ENCODE results near the gene CACNB3. TPM values are rescaled to one million over a fixed set of nuclear protein-coding genes. Genes with fewer than 3 reads are reported as not detected.

CACNB3 gene
- total RNA-seq, 1 experiment from 2014 or later = 7.0 TPM

DNA sequence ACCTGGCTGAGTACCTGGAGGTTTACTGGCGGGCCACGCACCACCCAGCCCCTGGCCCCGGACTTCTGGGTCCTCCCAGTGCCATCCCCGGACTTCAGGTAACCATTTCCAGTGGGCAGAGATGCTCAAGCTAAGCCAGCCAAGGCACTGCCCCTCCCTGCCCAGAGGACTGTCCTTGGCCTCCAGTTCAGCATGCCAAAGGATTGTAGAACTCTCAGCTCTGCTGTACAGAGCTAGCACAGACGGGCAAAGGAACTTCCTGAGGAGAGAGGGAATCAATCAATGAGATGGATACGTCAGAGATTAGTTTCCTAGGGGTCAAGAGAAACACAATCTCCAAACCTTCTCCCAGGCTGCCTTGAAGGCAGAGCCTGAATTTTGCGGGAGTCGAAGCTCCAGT is 8.7 kb downstream of the CACNB3 start:
- BruUV-seq (replicated peaks) = no TSS peak
- Mint-ChIP-seq H3K27me3 (ENCODE audit: insufficient read depth, unreplicated experiment) (no peaks in the 10 kb centered on the region), H3K27ac (ENCODE audit: low read depth, unreplicated experiment) (no peak overlapping the region), H3K9me3 (ENCODE audit: unreplicated experiment) (no peaks in the 10 kb centered on the region), H3K36me3 (ENCODE audit: insufficient read depth, unreplicated experiment) (peaks cover 33% of the 10 kb centered on the region), H3K4me1 (ENCODE audit: insufficient read depth, unreplicated experiment) (peaks cover 10% of the 10 kb centered on the region), H3K4me3 (ENCODE audit: unreplicated experiment) (no peak overlapping the region)
- ChIA-PET POLR2A (interaction anchor here (0.6 to 4.3 kb wide), 5 partner anchors 11 to 111 kb away, joined by 3 to 32 read pairs (median 3); partner anchors contain the start of gene CACNB3), CTCF (interaction anchor here (0.6 to 6.7 kb wide), 7 partner anchors 8 to 240 kb away, joined by 3 to 46 read pairs (median 4); no protein-coding TSS in a partner anchor)
- TF ChIP-seq, protein P1, sequence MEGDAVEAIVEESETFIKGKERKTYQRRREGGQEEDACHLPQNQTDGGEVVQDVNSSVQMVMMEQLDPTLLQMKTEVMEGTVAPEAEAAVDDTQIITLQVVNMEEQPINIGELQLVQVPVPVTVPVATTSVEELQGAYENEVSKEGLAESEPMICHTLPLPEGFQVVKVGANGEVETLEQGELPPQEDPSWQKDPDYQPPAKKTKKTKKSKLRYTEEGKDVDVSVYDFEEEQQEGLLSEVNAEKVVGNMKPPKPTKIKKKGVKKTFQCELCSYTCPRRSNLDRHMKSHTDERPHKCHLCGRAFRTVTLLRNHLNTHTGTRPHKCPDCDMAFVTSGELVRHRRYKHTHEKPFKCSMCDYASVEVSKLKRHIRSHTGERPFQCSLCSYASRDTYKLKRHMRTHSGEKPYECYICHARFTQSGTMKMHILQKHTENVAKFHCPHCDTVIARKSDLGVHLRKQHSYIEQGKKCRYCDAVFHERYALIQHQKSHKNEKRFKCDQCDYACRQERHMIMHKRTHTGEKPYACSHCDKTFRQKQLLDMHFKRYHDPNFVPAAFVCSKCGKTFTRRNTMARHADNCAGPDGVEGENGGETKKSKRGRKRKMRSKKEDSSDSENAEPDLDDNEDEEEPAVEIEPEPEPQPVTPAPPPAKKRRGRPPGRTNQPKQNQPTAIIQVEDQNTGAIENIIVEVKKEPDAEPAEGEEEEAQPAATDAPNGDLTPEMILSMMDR (IDR thresholded peaks at IDR 0.05; ENCODE audit: unreplicated experiment) = no peak
- intact Hi-C loops (cut with micrococcal nuclease) = no loop called here
- DNase-seq (ENCODE audit: unreplicated experiment) = no peak

DNA sequence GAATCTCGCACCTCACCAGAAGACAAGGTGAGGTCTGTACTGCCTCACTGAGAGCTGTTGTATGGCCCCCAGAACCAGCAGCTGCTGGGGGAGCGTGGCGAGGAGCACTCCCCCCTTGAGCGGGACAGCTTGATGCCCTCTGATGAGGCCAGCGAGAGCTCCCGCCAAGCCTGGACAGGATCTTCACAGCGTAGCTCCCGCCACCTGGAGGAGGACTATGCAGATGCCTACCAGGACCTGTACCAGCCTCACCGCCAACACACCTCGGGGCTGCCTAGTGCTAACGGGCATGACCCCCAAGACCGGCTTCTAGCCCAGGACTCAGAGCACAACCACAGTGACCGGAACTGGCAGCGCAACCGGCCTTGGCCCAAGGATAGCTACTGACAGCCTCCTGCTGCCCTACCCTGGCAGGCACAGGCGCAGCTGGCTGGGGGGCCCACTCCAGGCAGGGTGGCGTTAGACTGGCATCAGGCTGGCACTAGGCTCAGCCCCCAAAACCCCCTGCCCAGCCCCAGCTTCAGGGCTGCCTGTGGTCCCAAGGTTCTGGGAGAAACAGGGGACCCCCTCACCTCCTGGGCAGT is 9.3 kb downstream of the CACNB3 start:
- BruUV-seq (replicated peaks) = no TSS peak
- no peak for DNase-seq (ENCODE audit: unreplicated experiment)
- no peaks in the 10 kb centered on the region for H3K9me3 Mint-ChIP-seq (ENCODE audit: unreplicated experiment)
- POLR2A ChIA-PET = interaction anchor here (4.3 kb wide), 1 partner anchor 12 kb away, joined by 32 read pairs; the partner anchor contains the start of gene CACNB3
- no peak overlapping the region for H3K27ac Mint-ChIP-seq (ENCODE audit: low read depth, unreplicated experiment)
- peaks cover 39% of the 10 kb centered on the region for H3K36me3 Mint-ChIP-seq (ENCODE audit: insufficient read depth, unreplicated experiment)
- no peaks in the 10 kb centered on the region for H3K27me3 Mint-ChIP-seq (ENCODE audit: insufficient read depth, unreplicated experiment)
- H3K4me3 Mint-ChIP-seq (ENCODE audit: unreplicated experiment) = no peak overlapping the region
- intact Hi-C loops (cut with micrococcal nuclease) = no loop called here
- TF ChIP-seq, protein P1 (IDR thresholded peaks at IDR 0.05; ENCODE audit: unreplicated experiment) = no peak
- peaks cover 10% of the 10 kb centered on the region for H3K4me1 Mint-ChIP-seq (ENCODE audit: insufficient read depth, unreplicated experiment)
- CTCF ChIA-PET = interaction anchor here (0.6 to 6.7 kb wide), 6 partner anchors 8 to 239 kb away, joined by 3 to 46 read pairs (median 5); no protein-coding TSS in a partner anchor

GRCh38 chr12:48828293-48828692 is 10.0 kb downstream of the CACNB3 start:
- Mint-ChIP-seq H3K4me3 (ENCODE audit: unreplicated experiment) (no peak overlapping the region), H3K9me3 (ENCODE audit: unreplicated experiment) (no peaks in the 10 kb centered on the region), H3K27me3 (ENCODE audit: insufficient read depth, unreplicated experiment) (no peaks in the 10 kb centered on the region), H3K36me3 (ENCODE audit: insufficient read depth, unreplicated experiment) (peaks cover 45% of the 10 kb centered on the region), H3K4me1 (ENCODE audit: insufficient read depth, unreplicated experiment) (peaks cover 10% of the 10 kb centered on the region), H3K27ac (ENCODE audit: low read depth, unreplicated experiment) (no peak overlapping the region)
- CTCF ChIA-PET = interaction anchor here (1.4 to 6.7 kb wide), 2 partner anchors 9 to 13 kb away, joined by 4 to 46 read pairs; no protein-coding TSS in a partner anchor
- intact Hi-C loops (cut with micrococcal nuclease) = no loop called here
- BruUV-seq (replicated peaks) = no TSS peak
- TF ChIP-seq, protein P1 (IDR thresholded peaks at IDR 0.05; ENCODE audit: unreplicated experiment) = no peak
- DNase-seq (ENCODE audit: unreplicated experiment) = no peak
- POLR2A ChIA-PET = interaction anchor here (4.3 kb wide), 1 partner anchor 13 kb away, joined by 32 read pairs; the partner anchor contains the start of gene CACNB3

DNA sequence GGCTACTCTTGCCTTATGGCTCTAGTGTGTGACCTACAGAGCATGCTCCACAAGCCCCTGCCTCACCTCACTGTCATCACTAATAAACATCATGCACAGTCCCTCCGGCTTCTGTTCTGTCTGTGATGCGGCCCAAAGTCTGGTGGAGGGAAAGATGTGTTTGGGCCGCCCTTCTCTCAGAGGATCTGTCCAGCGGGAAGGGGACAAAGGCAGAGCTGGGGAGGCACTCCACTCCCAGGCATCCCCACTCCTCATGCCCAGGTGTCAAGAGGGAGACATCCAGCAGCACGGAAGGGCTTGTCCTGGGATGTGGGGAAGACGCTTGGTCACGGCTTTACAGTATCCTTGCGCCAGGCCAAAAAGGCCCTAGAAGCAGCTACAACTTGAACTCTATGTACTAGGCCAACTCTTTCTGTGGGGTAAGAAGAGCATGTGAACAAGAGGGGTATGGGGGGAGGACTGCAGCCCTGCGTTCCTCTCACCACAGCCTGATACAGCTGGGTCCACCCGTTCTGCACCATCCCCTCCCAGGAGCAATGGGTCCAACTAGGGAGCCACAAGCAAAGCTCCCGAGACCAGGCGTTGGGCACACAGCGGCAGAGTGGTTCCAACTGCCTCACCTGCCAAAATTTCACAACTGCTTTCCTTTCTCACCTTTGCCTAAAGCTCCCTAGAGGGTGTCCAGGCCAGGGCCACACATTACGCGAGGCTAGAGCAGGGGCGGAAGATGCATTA is 10.7 kb downstream of the CACNB3 start:
- Mint-ChIP-seq H3K36me3 (ENCODE audit: insufficient read depth, unreplicated experiment) (peaks cover 53% of the 10 kb centered on the region), H3K27ac (ENCODE audit: low read depth, unreplicated experiment) (no peak overlapping the region), H3K27me3 (ENCODE audit: insufficient read depth, unreplicated experiment) (no peaks in the 10 kb centered on the region), H3K9me3 (ENCODE audit: unreplicated experiment) (no peaks in the 10 kb centered on the region), H3K4me3 (ENCODE audit: unreplicated experiment) (no peak overlapping the region), H3K4me1 (ENCODE audit: insufficient read depth, unreplicated experiment) (peaks cover 8% of the 10 kb centered on the region)
- no peak for DNase-seq (ENCODE audit: unreplicated experiment)
- no TSS peak for BruUV-seq (replicated peaks)
- CTCF ChIA-PET = interaction anchor here (0.6 to 6.7 kb wide), 3 partner anchors 14 to 143 kb away, joined by 3 to 46 read pairs (median 3); no protein-coding TSS in a partner anchor
- TF ChIP-seq, protein P1 (IDR thresholded peaks at IDR 0.05; ENCODE audit: unreplicated experiment) = no peak
- intact Hi-C loops (cut with micrococcal nuclease) = no loop called here
- POLR2A ChIA-PET = interaction anchor here (4.3 kb wide), 1 partner anchor 13 kb away, joined by 32 read pairs; the partner anchor contains the start of gene CACNB3

Measured in MCF 10A (cell line).